ENCODE measurements around the gene CALB2.

CALB2 gene

DNA sequence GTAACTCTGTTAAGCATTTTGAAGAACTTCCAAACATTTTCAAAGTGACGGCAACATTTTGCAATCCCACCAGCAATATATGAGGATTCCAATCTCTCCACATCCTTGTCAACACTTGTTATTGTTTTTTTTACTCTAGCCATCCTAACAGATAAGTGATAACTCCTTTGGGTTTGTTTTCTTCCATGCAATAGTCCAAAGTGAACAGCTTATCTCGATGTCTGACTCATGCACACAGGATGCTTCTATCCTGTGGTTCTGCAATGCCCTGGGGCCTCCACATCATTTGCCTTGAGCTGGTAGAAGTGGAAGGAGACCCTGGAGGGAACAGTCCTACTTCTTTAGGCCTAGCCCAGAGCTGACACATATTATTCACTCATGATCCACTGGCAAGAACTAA, 70.4 kb downstream of the CALB2 start:
- no peak for ATAC-seq

DNA sequence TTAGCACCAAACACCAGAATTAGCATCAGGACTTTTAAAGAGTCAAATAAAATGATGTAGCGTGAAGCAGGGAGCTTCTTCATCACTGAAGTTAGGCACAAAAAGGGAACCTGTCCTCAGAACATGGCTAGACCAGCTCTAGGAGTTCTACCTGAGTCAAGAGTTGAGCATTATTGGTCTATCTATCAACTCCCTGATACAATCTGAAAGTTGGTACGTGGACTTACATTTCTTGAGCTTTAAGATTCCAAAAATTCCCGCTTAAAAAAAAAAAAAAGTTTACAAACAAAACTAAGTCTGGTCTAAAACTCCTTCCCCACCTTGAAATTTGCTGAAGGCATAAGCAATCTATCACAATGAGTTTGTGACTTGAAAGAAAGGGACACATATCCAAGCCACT, 71.1 kb downstream of the CALB2 start:
- no peak for ATAC-seq

DNA sequence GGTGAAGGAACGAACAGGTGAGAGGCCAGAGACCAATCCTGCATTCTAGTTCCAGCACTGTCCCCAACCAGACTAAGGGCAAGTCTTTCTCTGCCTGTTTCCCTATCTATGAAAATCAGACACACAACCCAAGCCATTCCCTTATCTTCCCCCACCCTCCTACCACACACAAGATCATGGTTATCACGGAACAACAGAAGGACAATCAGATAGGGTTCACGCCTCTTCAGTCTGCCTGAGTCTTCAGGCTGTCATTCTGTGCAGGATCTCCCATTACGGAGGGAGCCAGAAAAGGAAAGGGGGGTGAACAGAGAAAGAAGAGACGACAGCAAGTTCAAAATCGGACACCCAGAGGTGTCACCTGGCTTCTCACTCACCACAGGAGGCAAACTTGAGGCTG, 72.2 kb downstream of the CALB2 start:
- ATAC-seq, result no peak

DNA sequence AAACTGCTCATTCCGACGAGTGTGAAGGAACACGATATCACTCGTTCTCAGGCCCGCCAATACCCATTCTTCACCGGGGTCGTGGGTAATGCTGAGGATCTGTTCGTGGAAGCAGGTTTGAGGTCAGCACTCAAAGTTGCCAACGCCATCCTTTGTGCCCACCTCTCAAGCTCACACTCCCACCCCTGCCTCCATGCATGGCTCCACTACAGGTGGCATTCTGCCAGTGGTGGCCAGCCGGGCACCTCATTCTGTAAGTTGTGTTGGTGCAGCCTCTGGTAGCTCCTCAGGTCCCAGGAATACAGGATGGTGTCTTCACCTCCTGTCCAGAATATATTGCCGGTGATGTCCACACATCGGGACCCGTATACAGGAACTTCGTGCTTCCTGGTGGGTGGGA, 72.7 kb downstream of the CALB2 start:
- ATAC-seq, result no peak

DNA sequence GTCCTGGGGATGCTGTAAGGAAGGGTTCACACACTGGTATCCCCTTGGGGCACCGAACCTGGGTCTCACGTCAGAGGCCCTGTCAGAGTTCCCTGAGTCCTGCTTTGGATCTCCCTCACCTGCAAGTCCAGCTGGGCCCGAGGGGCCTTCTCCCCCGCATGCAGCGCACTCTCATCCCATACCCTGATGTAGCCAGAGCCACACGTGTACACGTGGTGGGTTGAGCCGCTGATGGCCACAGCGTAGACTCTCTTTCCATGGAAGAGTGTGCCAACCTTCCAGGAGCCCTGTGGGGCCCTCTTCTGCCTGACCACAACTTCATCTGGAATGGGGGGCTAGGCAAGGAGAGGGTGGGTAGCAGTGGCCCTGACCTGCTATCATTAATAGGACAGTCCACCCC, 73.5 kb downstream of the CALB2 start:
- no peak for ATAC-seq

DNA sequence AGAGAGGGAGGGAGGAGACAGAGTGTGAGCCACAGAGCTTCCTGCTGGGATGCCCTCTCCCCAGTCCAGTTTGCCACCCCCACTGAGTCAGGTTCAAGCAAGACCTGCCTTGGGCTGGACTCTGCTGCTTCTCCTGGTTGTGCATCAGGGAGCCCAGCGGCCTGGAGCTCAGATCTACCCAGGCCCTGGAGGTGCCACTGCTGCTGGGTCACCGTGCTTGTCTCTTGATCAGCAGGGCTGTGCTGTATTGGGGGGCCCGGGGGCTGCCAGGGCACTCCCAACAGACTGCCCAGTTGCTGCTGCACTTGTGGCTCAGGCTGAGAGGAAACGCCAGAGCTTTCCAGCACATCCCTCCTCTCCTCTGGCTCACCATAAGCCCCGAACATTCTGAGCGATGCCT, 74.4 kb downstream of the CALB2 start:
- no peak for ATAC-seq

DNA sequence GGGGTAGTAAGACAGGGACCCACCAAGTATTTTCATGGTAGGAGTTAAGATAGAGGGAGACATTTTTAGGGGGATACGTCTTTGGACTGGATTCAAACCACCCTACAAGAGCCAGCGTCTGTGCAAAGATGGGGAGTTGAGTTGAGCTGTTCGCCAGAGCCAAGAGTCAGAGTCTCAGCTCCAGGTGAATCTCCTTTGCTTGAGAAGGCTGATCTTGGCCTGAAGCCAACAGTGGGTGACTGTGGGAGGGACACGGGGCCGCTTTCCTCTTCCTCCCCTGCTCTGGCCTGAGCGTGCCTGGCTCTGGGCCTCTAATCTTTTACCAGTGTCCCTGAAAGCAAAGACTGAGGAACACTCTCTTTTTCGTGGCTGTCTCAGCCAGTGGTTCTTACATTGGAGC, 78.0 kb downstream of the CALB2 start:
- no peak for ATAC-seq

DNA sequence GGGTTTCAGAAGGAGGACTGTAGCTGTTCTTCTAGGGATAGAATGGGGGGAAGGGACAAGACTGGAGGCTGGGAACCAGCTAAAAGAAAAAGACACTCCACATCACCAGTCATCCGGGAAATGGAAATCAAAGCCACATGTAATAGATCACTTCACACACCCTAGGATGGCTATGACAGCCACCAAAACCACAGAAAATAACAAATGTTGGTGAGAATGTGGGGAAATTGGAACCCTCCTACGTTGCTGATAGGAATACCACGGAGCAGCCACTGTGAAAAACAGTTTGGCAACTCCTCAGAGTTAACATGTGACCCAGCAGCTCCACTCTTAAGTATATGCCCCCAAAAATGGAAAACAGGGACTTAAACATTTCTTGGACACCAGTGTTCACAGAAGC, 81.0 kb downstream of the CALB2 start:
- no peak for ATAC-seq
